GM19239 (cell line): ENCODE measurements around the gene MRTFA.
"Not testable (repeated sequence)": the region's sequence is repeated elsewhere in the genome, so short reads cannot be mapped to it uniquely, and the experiment has no call there.

ENCODE experiments used
- DNase-seq: peaks from one replicate; pipeline ENCODE4 v3.0.0; 2011; ENCODE audit warnings: low spot score; ENCODE audit not compliant: insufficient read length
- FAIRE-seq: peaks from 2 replicates; lab custom pipeline; 2011; peaks lifted over from hg19 to GRCh38; lab: Jason Lieb, UNC

Gene MRTFA

DNA sequence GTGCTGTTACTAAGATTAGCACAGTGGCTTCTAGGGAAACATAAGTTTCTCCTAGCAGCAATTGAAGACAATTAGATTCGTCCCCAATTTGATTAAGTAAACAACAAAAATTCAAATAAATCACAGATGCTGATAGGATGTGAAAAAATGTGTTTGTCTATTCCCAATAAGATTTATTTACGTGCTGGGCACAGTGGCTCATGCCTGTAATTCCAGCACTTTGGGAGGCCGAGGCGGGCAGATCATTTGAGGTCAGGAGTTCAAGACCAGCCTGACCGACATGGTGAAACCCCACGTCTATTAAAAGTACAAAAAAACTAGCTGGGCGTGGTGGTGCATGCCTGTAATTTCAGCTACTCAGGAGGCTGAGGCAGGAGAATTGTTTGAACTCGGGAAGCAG, 128.5 kb downstream of the MRTFA start:
- not testable (repeated sequence) for DNase-seq, FAIRE-seq

DNA sequence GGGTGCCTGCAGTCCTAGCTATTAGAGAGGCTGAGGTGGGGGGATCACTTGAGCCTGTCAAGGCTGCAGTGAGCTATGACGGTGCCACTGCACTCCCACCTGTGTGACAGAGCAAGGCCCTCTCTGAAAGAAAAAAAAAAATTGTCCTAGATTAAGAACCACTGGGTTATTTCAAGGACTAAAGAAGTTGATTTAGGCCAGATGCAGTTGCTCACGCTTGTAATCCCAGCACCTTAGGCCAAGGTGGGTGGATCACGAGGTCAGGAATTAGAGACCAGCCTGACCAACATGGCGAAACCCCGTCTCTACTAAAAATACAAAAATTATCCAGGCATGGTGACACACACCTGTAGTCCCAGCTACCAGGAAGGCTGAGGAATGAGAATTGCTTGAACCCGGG, 129.0 kb downstream of the MRTFA start:
- no peak for FAIRE-seq
- DNase-seq = no peak

DNA sequence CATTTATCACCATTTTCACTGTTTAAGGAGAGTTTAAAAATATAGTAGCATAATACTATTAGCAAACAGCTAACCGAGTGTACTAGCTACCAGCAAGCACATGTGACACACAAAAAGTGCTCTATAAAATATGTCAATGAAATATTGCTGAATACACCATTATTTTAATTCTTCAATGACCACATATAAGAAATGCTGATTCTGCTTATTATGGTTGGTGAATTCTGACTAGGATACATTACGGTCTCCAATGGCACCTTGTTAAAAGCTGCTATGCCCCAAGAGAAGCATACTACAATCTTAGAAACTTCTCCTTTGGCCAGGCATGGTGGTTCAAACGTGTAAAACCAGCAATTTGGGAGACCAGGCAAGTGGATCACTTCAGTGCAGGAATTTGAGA, 129.8 kb downstream of the MRTFA start:
- DNase-seq (no peak), FAIRE-seq (no peak)

DNA sequence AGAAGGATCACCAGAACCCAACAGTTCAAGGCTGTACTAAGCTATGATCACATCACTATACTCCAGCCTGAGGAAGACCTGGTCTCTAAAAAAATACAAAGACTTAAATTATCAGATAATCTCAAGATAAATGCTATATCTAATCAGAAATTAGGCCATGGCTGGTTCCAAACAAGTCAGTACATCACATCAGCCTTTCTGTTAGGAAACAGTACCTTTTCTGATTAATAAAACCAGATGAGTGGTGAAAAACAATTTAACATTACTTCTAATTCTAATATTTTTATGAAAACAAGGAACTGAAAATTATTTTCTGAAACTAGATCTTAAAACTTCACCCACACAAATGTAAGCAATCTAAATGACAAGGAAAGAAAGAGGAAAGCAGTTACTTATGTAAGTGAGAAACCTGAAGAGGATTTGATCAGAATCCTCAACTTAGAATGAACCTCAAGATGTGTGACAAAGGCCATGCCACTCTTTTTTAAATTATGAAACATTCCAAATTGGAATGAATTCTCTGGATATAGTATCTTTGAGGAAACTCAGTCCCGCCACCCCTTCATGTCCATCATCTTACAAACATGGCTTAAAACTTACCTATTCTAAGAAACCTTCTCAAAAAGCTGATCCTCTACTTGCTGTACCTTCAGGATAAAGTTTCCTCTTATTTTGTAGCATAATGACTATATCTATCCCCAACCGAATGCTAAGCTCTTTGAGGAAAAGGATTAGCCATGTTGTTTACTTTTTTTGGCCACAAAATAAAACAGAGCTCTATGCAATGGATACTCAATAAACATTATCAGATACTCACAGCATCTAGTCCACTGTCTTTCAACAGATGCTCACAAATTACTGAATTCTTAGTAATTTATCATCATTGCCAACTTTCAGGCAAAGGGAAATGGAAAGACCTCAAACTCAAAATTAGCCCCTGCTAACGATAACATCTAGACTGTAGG, 132.0 kb downstream of the MRTFA start:
- FAIRE-seq (peak; percentile 60), DNase-seq (no peak)

DNA sequence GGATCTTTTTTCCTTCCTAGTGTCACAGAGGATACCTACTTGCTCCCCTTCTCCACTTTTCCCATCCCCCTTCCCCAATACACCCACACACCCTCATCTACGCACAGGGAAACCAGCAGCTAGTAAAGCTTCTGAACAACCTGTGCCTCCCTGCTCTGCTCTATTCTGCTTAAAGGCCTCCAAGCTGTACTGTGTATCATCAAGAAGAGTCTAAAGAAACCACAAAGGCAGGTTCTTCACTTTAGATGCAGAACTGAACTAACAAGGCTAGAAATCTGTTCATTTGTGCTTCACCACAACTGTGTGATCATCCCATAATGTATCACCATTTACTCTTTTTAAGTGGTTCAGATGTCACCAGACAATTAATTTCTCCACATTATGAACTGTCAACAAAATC, 133.6 kb downstream of the MRTFA start:
- FAIRE-seq (no peak), DNase-seq (no peak)

DNA sequence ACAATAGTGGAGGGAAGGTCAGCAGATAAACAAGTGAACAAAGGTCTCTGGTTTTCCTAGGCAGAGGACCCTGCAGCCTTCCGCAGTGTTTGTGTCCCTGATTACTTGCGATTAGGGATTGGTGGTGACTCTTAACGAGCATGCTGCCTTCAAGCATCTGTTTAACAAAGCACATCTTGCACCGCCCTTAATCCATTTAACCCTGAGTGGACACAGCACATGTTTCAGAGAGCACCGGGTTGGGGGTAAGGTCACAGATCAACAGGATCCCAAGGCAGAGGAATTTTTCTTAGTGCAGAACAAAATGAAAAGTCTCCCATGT, 136.1 kb downstream of the MRTFA start:
- DNase-seq, FAIRE-seq: not testable (repeated sequence)

DNA sequence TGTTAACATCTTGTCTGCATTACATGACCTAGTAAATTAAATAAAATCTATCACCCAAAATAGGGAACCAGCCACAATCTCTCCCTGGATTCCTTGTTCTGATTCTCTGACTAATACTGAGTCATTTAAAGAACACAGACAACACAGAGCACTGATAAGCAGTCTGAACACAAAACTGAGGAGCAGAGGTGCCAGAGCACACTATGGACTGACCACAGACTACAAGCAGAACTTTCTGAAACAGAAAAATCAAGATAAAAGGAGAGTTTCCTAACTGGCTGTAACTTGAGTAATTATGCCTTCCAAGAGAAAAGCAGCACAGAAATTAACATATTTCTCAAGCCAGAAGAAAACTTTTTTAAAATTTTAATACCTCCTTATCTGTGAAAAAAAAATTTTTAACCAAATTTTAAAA, 137.3 kb downstream of the MRTFA start:
- DNase-seq (peak; percentile 37), FAIRE-seq (peak; percentile 45)

DNA sequence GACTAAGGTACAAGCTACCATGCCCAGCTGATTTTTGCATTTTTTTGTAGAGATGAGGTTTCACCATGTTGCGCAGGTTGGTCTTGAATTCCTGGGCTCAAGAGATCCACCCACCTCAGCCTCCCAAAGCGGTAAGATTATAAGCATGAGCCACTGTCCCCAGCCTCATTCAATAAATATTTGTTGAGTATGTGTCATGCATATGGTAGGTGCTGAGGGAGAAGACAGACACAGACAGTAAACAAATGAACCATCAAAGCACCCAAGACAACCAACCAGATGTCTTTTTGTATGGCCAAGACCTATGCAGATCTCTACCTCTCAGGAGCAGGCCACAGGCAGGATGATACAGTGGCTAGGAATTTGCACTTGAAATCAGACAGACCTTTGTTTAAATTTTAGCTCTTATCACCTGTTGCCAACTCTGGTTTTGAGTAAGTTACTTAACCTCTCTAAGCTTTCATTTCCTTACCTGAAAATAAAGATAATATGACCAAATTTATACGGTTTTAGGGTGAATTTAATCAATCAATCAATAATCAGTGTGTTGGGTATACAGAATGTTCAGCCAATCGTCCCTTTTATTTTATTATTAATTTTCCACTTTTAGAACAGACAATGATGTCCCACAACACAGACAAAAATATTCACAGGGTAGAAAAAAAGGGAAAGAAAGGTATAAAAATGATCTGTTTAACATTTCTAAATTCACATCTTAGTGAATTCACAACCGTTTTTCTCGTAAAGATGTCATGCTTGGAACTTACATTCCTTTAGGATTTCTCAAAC, 137.9 kb downstream of the MRTFA start:
- DNase-seq (peak; percentile 26), FAIRE-seq (peak; percentile 26)

DNA sequence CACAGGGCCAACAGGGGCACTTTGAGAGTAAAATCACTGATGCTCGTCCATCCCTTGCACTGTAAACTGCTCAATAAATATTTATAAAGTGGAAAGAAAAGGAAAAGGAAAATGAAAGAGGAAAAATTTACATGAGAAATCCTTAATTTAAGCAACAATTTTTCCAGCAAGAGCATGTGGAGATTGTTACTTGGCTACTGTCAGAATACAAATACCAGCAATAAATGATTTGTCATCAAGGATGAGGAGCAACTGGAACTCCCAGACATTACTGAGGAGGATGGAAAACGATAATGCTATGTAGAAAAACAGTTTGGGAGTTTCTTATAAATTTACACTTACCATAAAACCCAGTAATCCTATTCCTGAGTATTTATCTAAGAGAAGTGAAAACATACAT, 143.1 kb downstream of the MRTFA start:
- DNase-seq (no peak), FAIRE-seq (no peak)

DNA sequence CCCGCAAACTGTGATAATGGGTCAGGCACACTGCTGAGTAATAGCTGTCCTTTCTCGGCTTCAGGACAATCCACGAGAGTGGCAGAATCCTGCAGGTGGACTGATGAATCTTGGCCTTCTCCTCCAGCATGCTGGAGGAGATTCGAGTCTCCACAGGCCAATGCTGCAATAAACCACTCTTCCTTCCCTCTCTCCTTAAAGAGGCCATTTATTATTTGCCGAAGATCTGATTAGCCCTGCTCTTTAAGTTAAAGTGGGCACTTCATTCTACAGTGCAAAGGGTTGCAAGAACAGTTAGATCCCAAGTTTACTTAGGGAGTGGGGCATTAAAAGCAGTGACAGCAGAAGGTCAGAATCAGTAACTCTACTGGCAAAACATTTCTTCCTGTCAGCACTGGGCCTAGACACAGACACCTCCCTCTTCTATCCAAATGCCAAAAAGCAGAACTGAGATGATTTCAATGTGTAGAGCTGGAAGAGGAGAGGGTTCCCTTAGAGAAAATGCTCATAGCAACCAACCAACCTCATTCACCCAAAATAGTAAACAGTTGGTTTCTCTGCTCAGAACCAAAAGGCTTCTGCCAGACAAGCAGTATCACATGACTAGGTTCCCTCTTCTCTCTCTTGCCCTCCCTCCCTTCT, 144.4 kb downstream of the MRTFA start:
- FAIRE-seq (peak; percentile 99), DNase-seq (peak; percentile 55)

DNA sequence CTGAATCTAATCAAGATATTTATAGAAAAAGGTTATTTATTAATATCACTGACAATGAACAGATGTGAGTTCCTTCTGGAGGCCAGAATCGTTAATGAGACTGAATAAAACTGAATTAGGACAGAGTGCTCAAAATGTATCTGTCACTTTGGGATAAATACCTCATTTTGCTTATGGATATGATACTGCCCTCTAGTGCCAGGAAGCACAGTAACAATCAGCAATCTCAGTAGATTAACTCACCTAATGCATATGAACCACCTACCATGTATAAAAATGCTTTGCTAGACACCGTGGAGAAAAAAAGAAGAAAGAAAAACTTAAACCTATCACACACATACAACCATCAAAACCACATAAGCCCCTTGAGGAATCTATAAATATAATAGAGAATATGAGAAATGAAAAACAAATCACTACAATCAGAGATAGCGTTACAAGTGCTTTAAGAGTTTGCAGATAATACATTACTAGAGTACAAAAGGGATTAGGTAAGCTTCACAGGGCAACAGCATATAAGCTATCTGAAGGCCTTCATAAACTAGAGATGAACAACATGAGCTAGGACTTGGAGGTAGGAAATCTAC, 148.8 kb downstream of the MRTFA start:
- peak; percentile 82 for FAIRE-seq
- DNase-seq = no peak

DNA sequence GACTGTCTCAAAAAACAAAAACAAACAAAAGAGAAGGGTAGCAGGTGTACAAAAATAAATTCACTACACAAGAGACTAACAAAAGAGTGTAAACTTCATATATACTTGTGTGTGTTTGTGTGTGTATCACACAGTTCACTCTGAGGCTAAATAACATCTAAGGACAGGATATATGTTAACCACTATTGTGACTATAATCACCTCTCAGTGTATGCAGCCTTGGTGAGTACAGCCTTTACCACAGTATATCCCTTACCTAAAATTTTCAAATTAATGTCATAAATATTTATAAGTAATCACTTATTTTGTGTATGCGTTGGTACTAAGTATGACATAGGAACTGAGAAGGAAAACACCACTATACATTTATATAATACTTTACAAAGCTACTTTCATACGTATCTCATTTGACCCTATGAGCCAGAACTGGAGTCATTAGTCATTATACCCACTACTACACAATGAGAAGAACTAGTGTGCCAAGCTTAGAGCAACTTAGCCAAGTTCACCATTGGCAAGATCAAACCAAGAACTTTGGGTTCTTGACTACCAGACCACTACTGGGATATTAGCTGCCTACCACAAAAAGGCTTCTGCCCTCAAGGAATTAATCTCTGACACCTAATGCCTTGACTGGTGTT, 149.4 kb downstream of the MRTFA start:
- peak; percentile 54 for FAIRE-seq
- DNase-seq = no peak

DNA sequence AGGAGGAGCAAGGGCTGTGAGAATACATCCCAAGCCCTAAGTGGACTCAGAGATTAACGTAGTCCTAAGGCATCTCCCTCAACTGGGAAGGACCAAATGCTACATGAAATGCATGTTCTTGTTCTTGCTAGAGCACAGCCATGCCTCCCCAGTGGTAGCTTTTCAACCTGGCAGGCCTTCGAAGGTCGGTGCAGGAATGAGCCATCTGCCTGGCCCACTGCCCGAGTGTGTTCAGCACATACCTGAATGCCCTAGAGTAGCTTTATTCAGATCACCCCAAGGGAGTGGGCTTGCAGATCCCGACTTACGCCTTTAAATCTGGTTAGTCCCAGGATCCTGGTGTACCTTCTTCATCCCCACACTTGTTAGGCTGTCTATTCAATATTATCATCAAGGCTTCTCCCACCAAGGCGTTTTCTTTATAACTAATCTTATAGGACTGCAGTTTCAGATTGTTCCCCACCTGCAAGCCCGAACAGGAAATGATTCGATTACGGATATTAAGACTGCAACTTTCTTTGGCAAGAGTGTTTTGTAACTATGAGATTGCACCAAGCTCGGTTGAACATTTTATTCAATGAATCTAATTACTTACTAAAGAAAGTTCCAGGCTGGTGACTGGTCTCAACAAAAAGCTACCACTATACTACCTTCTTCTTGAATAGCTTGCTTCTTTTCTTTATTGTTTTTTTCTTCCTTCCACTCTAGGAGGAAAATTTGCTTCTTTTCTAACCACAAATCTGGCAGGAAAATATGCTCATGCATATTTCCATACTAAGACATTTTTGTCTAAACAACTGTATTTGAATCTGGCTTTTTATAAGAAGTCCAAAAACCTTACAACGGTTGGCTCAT, 150.5 kb downstream of the MRTFA start:
- no peak for DNase-seq
- no peak for FAIRE-seq

DNA sequence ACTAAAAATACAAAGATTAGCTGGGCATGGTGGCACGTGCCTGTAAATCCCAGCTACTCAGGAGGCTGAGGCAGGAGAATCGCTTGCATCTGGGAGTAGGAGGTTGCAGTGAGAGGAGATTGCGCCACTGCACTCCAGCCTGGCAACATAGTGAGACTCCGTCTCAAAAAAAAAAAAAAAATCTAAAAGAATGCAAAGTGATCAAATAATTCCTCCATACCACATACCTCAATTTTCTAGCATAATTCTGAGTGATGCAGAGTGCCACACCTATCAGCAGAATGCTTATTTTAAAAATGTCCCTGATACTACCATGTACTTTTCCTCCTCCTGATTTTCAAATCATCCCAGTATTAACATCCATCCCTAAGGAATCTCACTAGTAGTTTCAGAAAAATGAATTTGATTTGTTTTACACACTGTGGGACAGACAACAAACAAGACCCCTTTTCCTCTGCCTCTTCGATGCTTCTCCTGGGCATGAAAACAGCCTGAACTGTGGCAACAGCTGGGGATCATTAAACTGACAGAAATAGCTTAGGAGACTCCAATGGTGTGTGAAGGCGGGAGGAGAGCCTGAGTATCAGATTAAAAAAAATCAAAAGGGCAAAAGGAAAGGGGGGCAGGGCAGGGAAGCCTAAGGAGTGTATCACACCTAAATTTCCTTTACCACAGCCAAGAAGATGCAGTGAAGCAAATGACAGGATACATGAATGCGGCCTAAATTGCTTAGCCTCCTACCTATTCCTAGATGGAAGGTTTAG, 151.4 kb downstream of the MRTFA start:
- FAIRE-seq = no peak
- no peak for DNase-seq

DNA sequence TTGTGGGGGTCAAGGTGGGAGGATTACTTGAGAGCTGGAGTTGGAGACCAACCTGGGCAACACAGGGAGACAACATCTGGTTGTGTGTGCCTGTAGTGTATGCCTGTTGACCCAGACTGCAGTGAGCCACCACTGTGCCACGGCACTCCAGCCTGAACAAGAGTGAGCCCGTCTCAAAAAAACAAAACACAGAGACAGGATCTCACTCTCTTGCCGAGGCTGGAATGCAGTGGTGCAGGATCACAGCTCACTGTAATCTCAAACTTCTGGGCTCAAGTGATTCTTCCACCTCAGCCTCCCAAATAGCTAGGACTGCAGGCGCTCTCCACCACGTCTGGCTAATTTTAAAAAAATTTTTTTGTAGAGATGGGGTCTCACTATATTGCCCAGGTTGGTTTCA, 153.6 kb downstream of the MRTFA start:
- no peak for FAIRE-seq
- DNase-seq = no peak

DNA sequence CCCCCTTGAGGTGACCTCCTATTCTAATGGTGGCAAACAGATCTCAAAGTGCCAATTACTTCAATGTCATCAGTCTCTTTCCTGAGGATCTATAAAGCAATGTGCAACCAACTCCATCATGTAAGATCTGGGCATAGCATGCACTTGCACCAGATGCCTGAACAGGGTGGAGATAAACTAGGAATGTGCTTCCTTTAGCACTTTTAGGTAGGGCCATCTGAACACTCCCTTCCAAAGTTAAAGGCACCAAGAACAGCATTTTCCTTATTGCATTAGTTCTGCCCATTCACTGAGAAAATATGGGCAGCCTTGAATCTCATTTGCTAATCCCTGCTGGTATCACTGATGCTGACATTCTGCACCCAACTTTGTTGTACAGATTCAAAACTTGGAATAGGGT, 154.1 kb downstream of the MRTFA start:
- FAIRE-seq = no peak
- DNase-seq = no peak

DNA sequence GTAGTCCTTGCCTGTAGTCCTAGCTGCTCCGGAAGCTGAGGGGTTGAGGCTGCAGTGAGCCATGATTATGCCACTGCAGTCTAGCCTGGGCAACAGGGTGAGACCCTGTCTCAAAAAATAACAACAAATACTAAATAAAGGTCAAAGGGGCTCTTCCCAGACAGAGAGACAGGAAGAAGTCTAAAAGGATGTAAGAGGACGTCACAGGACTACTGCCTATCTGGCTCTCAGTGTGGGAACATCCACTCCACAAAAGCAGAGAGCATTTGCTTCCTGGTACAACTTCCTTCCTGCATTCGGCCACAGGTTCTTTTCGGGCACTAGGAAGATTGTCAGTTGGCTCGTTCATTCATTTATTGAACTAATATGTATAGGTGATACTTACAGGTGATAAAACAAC, 155.5 kb downstream of the MRTFA start:
- DNase-seq = no peak
- FAIRE-seq = no peak

DNA sequence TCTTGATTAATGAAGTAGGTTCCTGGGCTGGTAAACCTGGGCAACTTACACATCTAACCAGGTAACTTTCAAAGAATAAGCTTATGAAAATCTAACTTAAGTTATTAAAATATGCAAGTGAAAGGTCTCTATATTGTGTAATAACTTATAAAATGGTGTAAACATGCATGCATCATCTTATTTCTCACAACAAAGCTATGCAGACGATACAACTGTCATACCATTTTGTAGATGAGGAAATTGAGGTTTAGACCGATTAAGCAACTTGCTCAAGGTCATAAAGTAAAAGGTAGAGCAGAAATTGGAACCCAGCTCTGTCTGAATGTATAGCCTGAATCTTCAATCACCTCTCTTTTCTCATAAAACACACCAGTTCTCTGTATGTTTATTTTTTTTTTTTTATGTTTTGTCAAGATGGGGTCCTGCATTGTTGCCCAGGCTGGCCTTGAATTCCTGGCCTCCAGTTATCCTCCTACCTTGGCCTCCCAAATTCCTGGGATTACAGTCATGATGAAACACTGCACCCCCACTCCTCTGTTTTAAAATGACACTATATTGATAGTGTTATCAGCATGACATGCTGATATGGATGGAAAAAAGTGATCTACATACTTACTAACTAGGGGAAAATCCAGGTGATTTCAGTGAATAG, 156.5 kb downstream of the MRTFA start:
- no peak for DNase-seq
- FAIRE-seq = peak; percentile 39
